SU-DHL-6 (cell line): ENCODE measurements around the gene ZSWIM4.

Experiments used
- CTCF ChIP-seq: fragments of 200-600 bp; sonication (generic); IDR thresholded peaks from one replicate; pipeline ENCODE4 v1.5.1; 2017; ENCODE audit warnings: antibody characterized with exemption, mild to moderate bottlenecking, low read length, moderate library complexity; ENCODE audit not compliant: insufficient read depth, poor library complexity, severe bottlenecking
- EZH2phosphoT487 ChIP-seq: fragments of 200-600 bp; sonication (generic), shearing (Covaris generic); conservative IDR thresholded peaks from 2 replicates; pipeline ENCODE4 v1.6.1; 2018; ENCODE audit warnings: mild to moderate bottlenecking, antibody characterized with exemption, low read length, moderate library complexity, mixed read lengths

DNA sequence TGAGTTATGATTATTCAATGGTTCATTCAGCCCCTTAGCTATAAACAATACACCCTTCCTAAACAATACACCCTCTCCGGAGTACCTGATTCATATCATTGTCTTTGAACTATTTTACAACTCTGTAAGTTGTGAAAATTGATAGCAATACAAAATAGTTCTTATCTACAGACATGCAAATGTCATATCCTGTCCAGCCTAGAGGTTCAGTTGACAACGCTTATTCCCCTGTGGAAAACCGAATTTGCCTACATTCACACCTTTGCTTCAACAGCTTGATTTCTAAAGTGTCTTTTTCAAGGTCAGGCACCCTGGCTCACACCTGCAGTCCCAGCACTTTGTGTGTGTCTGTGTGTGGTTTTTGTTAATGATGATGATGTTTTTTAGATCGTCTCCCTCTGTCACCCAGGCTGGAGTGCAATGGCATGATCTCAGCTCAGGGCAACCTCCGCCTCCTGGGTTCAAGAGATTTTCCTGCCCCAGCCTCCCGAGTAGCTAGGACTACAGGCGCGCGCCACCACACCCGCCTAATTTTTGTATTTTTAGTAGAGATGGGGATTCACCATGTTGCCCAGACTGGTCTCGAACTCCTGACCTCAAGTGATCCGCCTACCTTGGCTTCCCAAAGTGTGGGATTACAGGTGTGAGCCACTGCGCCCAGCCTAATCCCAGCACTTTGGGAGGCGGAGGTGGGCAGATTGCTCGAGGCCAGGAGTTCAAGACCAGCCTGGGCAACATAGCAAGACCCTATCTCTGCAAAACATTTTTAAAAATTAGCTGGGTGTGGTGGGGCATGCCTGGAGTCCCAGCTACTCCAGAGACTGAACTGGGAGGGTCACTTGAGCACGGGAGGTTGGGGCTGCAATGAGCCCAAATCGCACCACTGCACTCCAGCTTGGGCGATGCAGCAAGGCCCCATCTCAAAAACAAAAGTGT lies 11.4 kb upstream of the ZSWIM4 start:
- no peak for TF ChIP-seq CTCF
- TF ChIP-seq EZH2phosphoT487, result no peak
